B cell (primary cell): ENCODE measurements around the gene RPS25. TPM values are rescaled to one million over a fixed set of nuclear protein-coding genes. Genes with fewer than 3 reads are reported as not detected.

Experiments
- ATAC-seq: fragments of 200-7000 bp; cut with Tn5 transposase; one replicate; pipeline ENCODE4 v1.10.0; 2021; ENCODE audit warnings: low read depth, mild to moderate bottlenecking, moderate number of reproducible peaks, moderate library complexity
- CTCF ChIA-PET: fragments of 350-600 bp; sonication (Branson Sonifier 250); formaldehyde crosslinking; loops from one replicate; lab custom pipeline; 2021; ENCODE audit warnings: antibody characterized with exemption, inconsistent platforms; lab: Charles Lee
- POLR2A ChIA-PET: fragments of 350-600 bp; sonication (Branson Sonifier 250); formaldehyde crosslinking; loops from one replicate; lab custom pipeline; 2021; ENCODE audit warnings: antibody characterized with exemption; lab: Charles Lee
- DNase-seq: peaks from one replicate; pipeline ENCODE4 v3.0.0; 2013
- H2AFZ ChIP-seq: 2 replicates; pipeline ENCODE4 v1.6.1; 2012; ENCODE audit warnings: mild to moderate bottlenecking, low read depth, low read length; ENCODE audit not compliant: insufficient read depth, poor library complexity, severe bottlenecking
- H3K27ac ChIP-seq, 2 donors: 1 replicate in 1 of 2; 2 replicates in 1 of 2; pipeline ENCODE4 v1.5.1; 2012 to 2013; ENCODE audit warnings: low read length in 2 of 2, mild to moderate bottlenecking in 2 of 2, moderate library complexity in 1 of 2
- H3K27me3 ChIP-seq, 4 experiments: fragments of 200-600 bp in 1 of 4; sonication (generic) in 1 of 4; replicated peaks in 1 of 4; 1 replicate in 2 of 4; 2 replicates in 2 of 4; pipeline versions ENCODE4 v1.6.1 to v1.7.0; 2013 to 2016; ENCODE audit warnings: low read length in 3 of 4, mild to moderate bottlenecking in 2 of 4, mixed read lengths in 1 of 4, moderate library complexity in 1 of 4; ENCODE audit not compliant: insufficient read depth in 4 of 4, control insufficient read depth in 3 of 4; ENCODE audit errors: control extremely low read depth in 1 of 4
- H3K36me3 ChIP-seq, 2 experiments: replicated peaks in 1 of 2; 1 replicate in 1 of 2; 2 replicates in 1 of 2; pipeline versions ENCODE4 v1.6.1 to v1.7.1; 2013; ENCODE audit warnings: low read length in 1 of 2; ENCODE audit not compliant: insufficient read depth in 2 of 2, control insufficient read depth in 1 of 2; ENCODE audit errors: control extremely low read depth in 1 of 2, extremely low read depth in 1 of 2
- H3K4me1 ChIP-seq, 2 donors: fragments of 200-600 bp in 1 of 2; sonication (generic) in 1 of 2; 1 replicate in 1 of 2; 2 replicates in 1 of 2; pipeline versions ENCODE4 v1.5.1 to v1.6.1; 2013 to 2017; ENCODE audit warnings: low read length in 2 of 2; ENCODE audit not compliant: control insufficient read depth in 2 of 2, insufficient read depth in 2 of 2
- H3K4me2 ChIP-seq: replicated peaks from 2 replicates; pipeline ENCODE3; 2012; ENCODE audit warnings: mild to moderate bottlenecking, low read depth, low read length; ENCODE audit not compliant: poor library complexity, severe bottlenecking
- H3K4me3 ChIP-seq, 5 experiments: fragments of 200-600 bp in 1 of 5; sonication (generic) in 1 of 5; 1 replicate in 3 of 5; 2 replicates in 2 of 5; pipeline versions ENCODE4 v1.5.1 to v1.7.0; 2011 to 2016; ENCODE audit warnings: low read length in 4 of 5, mild to moderate bottlenecking in 4 of 5, low read depth in 2 of 5, control low read depth in 1 of 5, moderate library complexity in 1 of 5; ENCODE audit not compliant: insufficient read depth in 1 of 5; ENCODE audit errors: control extremely low read depth in 1 of 5, extremely low read depth in 1 of 5
- H3K79me2 ChIP-seq: fragments of 200-600 bp; sonication (generic); one replicate; pipeline ENCODE4 v1.6.0; 2016; ENCODE audit warnings: low read length; ENCODE audit not compliant: control insufficient read depth, insufficient read depth
- H3K9ac ChIP-seq: fragments of 200-600 bp; sonication (generic); 2 replicates; pipeline ENCODE4 v1.6.1; 2017; ENCODE audit warnings: mild to moderate bottlenecking, low read length, moderate library complexity
- H3K9me3 ChIP-seq, 3 donors: one replicate each; pipeline versions ENCODE4 v1.6.1 to v1.7.1; 2013; ENCODE audit warnings: low read length in 2 of 3; ENCODE audit not compliant: control insufficient read depth in 2 of 3, insufficient read depth in 1 of 3; ENCODE audit errors: control extremely low read depth in 1 of 3
- H4K20me1 ChIP-seq: 2 replicates; pipeline ENCODE4 v1.6.0; 2012; ENCODE audit warnings: mild to moderate bottlenecking, low read length; ENCODE audit not compliant: insufficient read depth, control insufficient read depth, poor library complexity, severe bottlenecking
- H3K27ac Mint-ChIP-seq: one replicate; pipeline ENCODE4 v1.8.0; 2021; ENCODE audit warnings: mixed read lengths
- H3K27me3 Mint-ChIP-seq: one replicate; pipeline ENCODE4 v1.8.0; 2021; ENCODE audit warnings: mixed read lengths
- H3K4me1 Mint-ChIP-seq: one replicate; pipeline ENCODE4 v1.8.0; 2021; ENCODE audit warnings: mixed read lengths
- H3K4me3 Mint-ChIP-seq: one replicate; pipeline ENCODE4 v1.8.0; 2021; ENCODE audit warnings: mixed read lengths
- H3K9me3 Mint-ChIP-seq: one replicate; pipeline ENCODE4 v1.8.0; 2022; ENCODE audit warnings: mixed read lengths; ENCODE audit not compliant: insufficient read depth
- EZH2 ChIP-seq: IDR thresholded peaks from 2 replicates; pipeline ENCODE4 v1.6.1; 2012; ENCODE audit warnings: borderline replicate concordance, low read depth, mild to moderate bottlenecking, moderate library complexity, low read length; ENCODE audit not compliant: insufficient read depth, poor library complexity, severe bottlenecking
- WGBS: methylation state at CpG from one replicate; pipeline ENCODE4 v1.1.5; 2013; ENCODE audit warnings: missing lambda C conversion rate; ENCODE audit not compliant: insufficient coverage; 5-methylcytosine and 5-hydroxymethylcytosine counted together
- intact Hi-C: fragments of 100-400 bp; cut with micrococcal nuclease; formaldehyde crosslinking; loops from one replicate; pipeline ENCODE4 v1.10.0; 2022
- polyA plus RNA-seq: library from polyadenylated mRNA; depleted of rRNA; stranded (reverse); fragments of >200 nt; gene quantifications from 2 replicates; pipeline ENCODE4 v1.2.3, GENCODE V29; 2012
- total RNA-seq, 2 donors: library from RNA; stranded (reverse); fragments of 120-200 nt in 1 of 2; gene quantifications; 1 replicate in 1 of 2; 2 replicates in 1 of 2; pipeline versions ENCODE4 v1.2.3 to v1.2.4, GENCODE V29; 2013 to 2022
- TF ChIP-seq, protein P1 (sequence below): fragments of 200-600 bp; IDR thresholded peaks from one replicate; pipeline ENCODE4 v1.8.0; 2022; ENCODE audit warnings: antibody characterized with exemption, mild to moderate bottlenecking

Gene RPS25
- total and polyA plus RNA-seq, 2 donors (not counting 1 experiment from before 2014, with no cell fraction given): 1,823 to 2,003 TPM

GRCh38 chr11:119048644-119049043 lies 30.5 kb upstream of the RPS25 start:
- 67% methylated on average over 2 of the region's 9 CpGs for WGBS
- no peak overlapping the region for H3K4me3 Mint-ChIP-seq
- H3K4me3 ChIP-seq: no peak overlapping the region
- DNase-seq: no peak
- no peak overlapping the region for H3K4me2 ChIP-seq
- H3K9me3 Mint-ChIP-seq: no peaks in the 10 kb centered on the region
- H3K27me3 ChIP-seq: no peaks in the 10 kb centered on the region
- H3K27ac ChIP-seq: no peak overlapping the region
- TF ChIP-seq, protein P1, sequence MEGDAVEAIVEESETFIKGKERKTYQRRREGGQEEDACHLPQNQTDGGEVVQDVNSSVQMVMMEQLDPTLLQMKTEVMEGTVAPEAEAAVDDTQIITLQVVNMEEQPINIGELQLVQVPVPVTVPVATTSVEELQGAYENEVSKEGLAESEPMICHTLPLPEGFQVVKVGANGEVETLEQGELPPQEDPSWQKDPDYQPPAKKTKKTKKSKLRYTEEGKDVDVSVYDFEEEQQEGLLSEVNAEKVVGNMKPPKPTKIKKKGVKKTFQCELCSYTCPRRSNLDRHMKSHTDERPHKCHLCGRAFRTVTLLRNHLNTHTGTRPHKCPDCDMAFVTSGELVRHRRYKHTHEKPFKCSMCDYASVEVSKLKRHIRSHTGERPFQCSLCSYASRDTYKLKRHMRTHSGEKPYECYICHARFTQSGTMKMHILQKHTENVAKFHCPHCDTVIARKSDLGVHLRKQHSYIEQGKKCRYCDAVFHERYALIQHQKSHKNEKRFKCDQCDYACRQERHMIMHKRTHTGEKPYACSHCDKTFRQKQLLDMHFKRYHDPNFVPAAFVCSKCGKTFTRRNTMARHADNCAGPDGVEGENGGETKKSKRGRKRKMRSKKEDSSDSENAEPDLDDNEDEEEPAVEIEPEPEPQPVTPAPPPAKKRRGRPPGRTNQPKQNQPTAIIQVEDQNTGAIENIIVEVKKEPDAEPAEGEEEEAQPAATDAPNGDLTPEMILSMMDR: no peak
- TF ChIP-seq EZH2: no peak
- no peak overlapping the region for H3K27ac Mint-ChIP-seq
- H3K4me1 Mint-ChIP-seq: peaks cover 18% of the 10 kb centered on the region
- no peaks in the 10 kb centered on the region for H3K27me3 Mint-ChIP-seq
- H4K20me1 ChIP-seq: no peaks in the 10 kb centered on the region
- H3K79me2 ChIP-seq: no peaks in the 10 kb centered on the region
- POLR2A ChIA-PET: interaction anchor here (0.6 kb wide), 1 partner anchor 8 kb away, joined by 5 read pairs; no protein-coding TSS in a partner anchor
- CTCF ChIA-PET: no interaction called here
- intact Hi-C loops: no loop called here
- peaks cover 0 to 62% of the 10 kb centered on the region in 2 experiments for H3K36me3 ChIP-seq
- H3K9ac ChIP-seq: no peak overlapping the region
- H3K4me1 ChIP-seq: peaks cover 10 to 13% of the 10 kb centered on the region in 2 donors
- no peak for ATAC-seq
- H2AFZ ChIP-seq: no peak overlapping the region
- no peaks in the 10 kb centered on the region for H3K9me3 ChIP-seq

GRCh38 chr11:119047205-119047604 lies 29.1 kb upstream of the RPS25 start:
- WGBS: 83% methylated on average over 6 of the region's 6 CpGs
- Histone ChIP-seq H3K4me2 (no peak overlapping the region), H4K20me1 (no peaks in the 10 kb centered on the region), H3K4me1 (peaks cover 9 to 10% of the 10 kb centered on the region in 2 donors), H3K36me3 (peaks cover 0 to 48% of the 10 kb centered on the region in 2 experiments), H3K79me2 (no peaks in the 10 kb centered on the region), H3K9me3 (no peaks in the 10 kb centered on the region), H3K9ac (no peak overlapping the region), H3K27me3 (no peaks in the 10 kb centered on the region), H3K27ac (no peak overlapping the region), H3K4me3 (no peak overlapping the region), H2AFZ (no peak overlapping the region)
- no peaks in the 10 kb centered on the region for H3K27me3 Mint-ChIP-seq
- DNase-seq: no peak
- POLR2A ChIA-PET: interaction anchor here (0.7 kb wide), 1 partner anchor 9 kb away, joined by 3 read pairs; no protein-coding TSS in a partner anchor
- intact Hi-C loops: no loop called here
- peaks cover 11% of the 10 kb centered on the region for H3K4me1 Mint-ChIP-seq
- TF ChIP-seq, protein P1: no peak
- no peak for TF ChIP-seq EZH2
- CTCF ChIA-PET: interaction anchor here (1.0 kb wide), 1 partner anchor 15 kb away, joined by 3 read pairs; no protein-coding TSS in a partner anchor
- no peak overlapping the region for H3K27ac Mint-ChIP-seq
- ATAC-seq: no peak
- H3K9me3 Mint-ChIP-seq: no peaks in the 10 kb centered on the region
- no peak overlapping the region for H3K4me3 Mint-ChIP-seq
